ENCODE results near the gene SRY.

DNA sequence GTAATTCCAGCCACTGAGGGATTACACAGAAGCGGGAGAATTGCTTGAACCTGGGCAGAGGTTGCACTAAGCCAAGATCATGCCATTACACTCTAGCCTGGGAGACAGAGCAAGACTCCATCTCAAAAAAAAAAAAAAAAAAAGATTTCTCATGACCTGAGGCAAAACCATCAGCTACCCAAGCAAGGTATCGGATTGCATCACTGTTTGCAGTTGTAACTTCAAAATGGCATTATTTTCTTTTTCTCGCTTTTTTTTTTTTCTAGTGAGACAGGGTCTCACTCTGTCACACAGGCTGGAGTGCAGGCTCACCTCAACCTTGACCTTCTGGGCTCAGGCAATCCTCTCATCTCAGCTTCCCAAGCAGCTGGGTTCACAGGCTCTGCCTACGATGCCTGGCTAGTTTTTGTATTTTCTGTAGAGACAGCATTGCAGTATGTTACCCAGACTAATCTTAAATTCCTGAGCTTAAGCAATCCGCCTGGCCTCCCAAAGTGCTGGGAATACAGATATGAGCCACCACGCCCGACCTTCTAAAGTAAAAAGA, 9.6 kb upstream of the SRY start:
- no peak for TF ChIP-seq POLR2A (IDR thresholded peaks at IDR 0.05)
- TF ChIP-seq, protein P1, sequence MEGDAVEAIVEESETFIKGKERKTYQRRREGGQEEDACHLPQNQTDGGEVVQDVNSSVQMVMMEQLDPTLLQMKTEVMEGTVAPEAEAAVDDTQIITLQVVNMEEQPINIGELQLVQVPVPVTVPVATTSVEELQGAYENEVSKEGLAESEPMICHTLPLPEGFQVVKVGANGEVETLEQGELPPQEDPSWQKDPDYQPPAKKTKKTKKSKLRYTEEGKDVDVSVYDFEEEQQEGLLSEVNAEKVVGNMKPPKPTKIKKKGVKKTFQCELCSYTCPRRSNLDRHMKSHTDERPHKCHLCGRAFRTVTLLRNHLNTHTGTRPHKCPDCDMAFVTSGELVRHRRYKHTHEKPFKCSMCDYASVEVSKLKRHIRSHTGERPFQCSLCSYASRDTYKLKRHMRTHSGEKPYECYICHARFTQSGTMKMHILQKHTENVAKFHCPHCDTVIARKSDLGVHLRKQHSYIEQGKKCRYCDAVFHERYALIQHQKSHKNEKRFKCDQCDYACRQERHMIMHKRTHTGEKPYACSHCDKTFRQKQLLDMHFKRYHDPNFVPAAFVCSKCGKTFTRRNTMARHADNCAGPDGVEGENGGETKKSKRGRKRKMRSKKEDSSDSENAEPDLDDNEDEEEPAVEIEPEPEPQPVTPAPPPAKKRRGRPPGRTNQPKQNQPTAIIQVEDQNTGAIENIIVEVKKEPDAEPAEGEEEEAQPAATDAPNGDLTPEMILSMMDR (IDR thresholded peaks at IDR 0.05): no peak

Data from testis (tissue), 2 donors.